Esophagus muscularis mucosa (tissue), 4 donors: ENCODE data around the gene STX11.

Experiments used
- CTCF ChIP-seq, 3 experiments: fragments of 200-600 bp in 2 of 3; fragments of 450-650 bp in 1 of 3; sonication (generic) in 2 of 3; IDR thresholded peaks; one replicate each; pipeline ENCODE4 v1.5.1; 2017 to 2019; ENCODE audit warnings: antibody characterized with exemption in 3 of 3, mild to moderate bottlenecking in 2 of 3, moderate library complexity in 1 of 3
- EP300 ChIP-seq: sonication (generic); formaldehyde crosslinking; IDR thresholded peaks from one replicate; pipeline ENCODE4 v1.6.1; 2017; ENCODE audit warnings: antibody characterized with exemption
- POLR2A ChIP-seq: fragments of 450-650 bp; IDR thresholded peaks from one replicate; pipeline ENCODE4 v1.6.1; 2017; ENCODE audit warnings: antibody characterized with exemption, moderate library complexity, mild to moderate bottlenecking, low read depth
- POLR2AphosphoS5 ChIP-seq, 2 donors: sonication (generic); formaldehyde crosslinking; IDR thresholded peaks; one replicate each; pipeline ENCODE4 v1.6.1; 2017; ENCODE audit warnings: antibody characterized with exemption in 2 of 2

- no peak for TF ChIP-seq CTCF (IDR thresholded peaks at IDR 0.05)
- TF ChIP-seq POLR2AphosphoS5 (IDR thresholded peaks at IDR 0.05) = no peak
- TF ChIP-seq EP300 = no peak
- no peak for TF ChIP-seq POLR2A
Measured at GRCh38 chr6:144139817-144140216, 10.5 kb upstream of the STX11 start.
